ENCODE data around the gene TMEM109. TPM values are rescaled to one million over a fixed set of nuclear protein-coding genes. Genes with fewer than 3 reads are reported as not detected.
A peak's percentile ranks its signal among the peaks of the same experiment; 100 is the strongest.

TMEM109 gene
- total RNA-seq, 4 donors from 2014 or later = 107 to 132 (median 120) TPM

DNA sequence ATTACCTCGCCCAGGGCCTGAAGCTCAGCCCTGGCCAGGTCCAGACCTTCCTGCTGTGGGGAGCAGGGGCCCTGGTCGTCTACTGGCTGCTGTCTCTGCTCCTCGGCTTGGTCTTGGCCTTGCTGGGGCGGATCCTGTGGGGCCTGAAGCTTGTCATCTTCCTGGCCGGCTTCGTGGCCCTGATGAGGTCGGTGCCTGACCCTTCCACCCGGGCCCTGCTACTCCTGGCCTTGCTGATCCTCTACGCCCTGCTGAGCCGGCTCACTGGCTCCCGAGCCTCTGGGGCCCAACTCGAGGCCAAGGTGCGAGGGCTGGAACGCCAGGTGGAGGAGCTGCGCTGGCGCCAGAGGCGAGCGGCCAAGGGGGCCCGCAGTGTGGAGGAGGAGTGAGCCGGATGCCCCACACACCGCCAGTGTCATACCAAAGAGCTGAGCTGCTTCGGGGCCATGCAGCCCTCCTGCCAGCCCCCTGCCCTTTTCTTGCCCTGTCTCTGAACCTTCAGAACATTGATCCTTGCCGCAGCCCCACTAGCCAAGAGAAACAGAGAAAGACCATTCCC is 7.9 kb downstream of the TMEM109 start:
- Histone ChIP-seq H3K9me3 (no peaks in the 10 kb centered on the region), H3K4me1 (peaks cover 0 to 64% (median 17%) of the 10 kb centered on the region in 3 donors), H3K36me3 (peaks cover 0 to 40% of the 10 kb centered on the region in 2 donors), H3K4me3 (no peak overlapping the region), H3K27me3 (peaks cover 31% of the 10 kb centered on the region), H3K27ac (no peak overlapping the region)
- ATAC-seq = no peak
- 57% methylated on average over 2 of the region's 23 CpGs; no CpG with 5 or more reads in 1 of the 2 donors for WGBS, 2 donors (ENCODE audit: low coverage in 1 of 2)
- TF ChIP-seq EP300 (IDR thresholded peaks at IDR 0.05) = no peak
- no peak for TF ChIP-seq POLR2AphosphoS5 (IDR thresholded peaks at IDR 0.05)
- TF ChIP-seq, protein P1, sequence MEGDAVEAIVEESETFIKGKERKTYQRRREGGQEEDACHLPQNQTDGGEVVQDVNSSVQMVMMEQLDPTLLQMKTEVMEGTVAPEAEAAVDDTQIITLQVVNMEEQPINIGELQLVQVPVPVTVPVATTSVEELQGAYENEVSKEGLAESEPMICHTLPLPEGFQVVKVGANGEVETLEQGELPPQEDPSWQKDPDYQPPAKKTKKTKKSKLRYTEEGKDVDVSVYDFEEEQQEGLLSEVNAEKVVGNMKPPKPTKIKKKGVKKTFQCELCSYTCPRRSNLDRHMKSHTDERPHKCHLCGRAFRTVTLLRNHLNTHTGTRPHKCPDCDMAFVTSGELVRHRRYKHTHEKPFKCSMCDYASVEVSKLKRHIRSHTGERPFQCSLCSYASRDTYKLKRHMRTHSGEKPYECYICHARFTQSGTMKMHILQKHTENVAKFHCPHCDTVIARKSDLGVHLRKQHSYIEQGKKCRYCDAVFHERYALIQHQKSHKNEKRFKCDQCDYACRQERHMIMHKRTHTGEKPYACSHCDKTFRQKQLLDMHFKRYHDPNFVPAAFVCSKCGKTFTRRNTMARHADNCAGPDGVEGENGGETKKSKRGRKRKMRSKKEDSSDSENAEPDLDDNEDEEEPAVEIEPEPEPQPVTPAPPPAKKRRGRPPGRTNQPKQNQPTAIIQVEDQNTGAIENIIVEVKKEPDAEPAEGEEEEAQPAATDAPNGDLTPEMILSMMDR (IDR thresholded peaks at IDR 0.05) = no peak
- no peak for TF ChIP-seq POLR2A (IDR thresholded peaks at IDR 0.05)

DNA sequence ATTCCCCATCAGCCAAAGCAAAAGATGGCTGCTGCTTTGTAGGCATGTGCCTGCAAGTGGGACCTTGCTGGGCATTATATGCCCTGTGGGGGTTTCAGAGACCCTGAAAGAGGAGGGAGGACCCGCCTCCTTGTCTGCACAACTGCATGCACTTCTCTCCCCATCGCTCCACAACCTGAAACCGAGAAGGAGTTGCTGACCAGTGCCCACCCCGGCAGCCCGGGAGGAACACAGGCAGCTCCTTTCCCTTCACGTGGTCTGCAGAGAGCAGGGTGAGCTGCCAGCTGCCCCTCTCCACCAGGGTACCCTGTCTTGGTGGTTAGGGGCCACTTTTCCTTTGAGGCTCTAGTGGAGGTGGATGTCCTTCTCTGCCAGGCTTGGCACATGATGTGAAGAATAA is 8.9 kb downstream of the TMEM109 start:
- H3K27ac ChIP-seq = no peak overlapping the region
- no peak for ATAC-seq
- no peaks in the 10 kb centered on the region for H3K9me3 ChIP-seq
- TF ChIP-seq POLR2A (IDR thresholded peaks at IDR 0.05) = no peak
- no peak for TF ChIP-seq POLR2AphosphoS5 (IDR thresholded peaks at IDR 0.05)
- TF ChIP-seq, protein P1 (IDR thresholded peaks at IDR 0.05) = no peak
- TF ChIP-seq EP300 (IDR thresholded peaks at IDR 0.05) = no peak
- H3K4me1 ChIP-seq = peaks cover 0 to 54% (median 16%) of the 10 kb centered on the region in 3 donors
- WGBS, 2 donors (ENCODE audit: low coverage in 1 of 2) = 80% methylated on average over 1 of the region's 6 CpGs; no CpG with 5 or more reads in 1 of the 2 donors
- peaks cover 0 to 40% of the 10 kb centered on the region in 2 donors for H3K36me3 ChIP-seq
- no peak overlapping the region for H3K4me3 ChIP-seq
- H3K27me3 ChIP-seq = peaks cover 41% of the 10 kb centered on the region

DNA sequence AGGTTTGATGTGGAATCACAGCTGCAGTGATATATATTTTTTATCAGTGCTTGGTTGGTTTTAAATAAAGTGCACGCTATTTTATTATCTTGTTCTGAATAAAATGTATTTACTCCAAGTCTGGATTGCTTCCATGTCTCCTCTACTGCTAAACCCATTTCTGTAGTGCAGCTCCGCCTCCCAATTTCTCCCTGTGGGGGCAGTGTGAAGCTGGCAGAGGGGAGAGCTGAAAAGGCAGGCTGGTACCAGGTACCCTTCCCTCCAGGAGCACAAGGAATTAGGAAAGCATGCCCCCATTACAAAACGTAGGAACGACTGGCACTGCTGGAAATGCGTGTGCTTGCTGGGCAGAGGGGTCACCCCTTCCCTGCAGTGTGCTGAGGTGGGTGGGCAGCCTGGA is 9.4 kb downstream of the TMEM109 start:
- TF ChIP-seq POLR2A (IDR thresholded peaks at IDR 0.05) = no peak
- H3K27ac ChIP-seq = no peak overlapping the region
- H3K4me3 ChIP-seq = no peak overlapping the region
- WGBS, 2 donors (ENCODE audit: low coverage in 1 of 2) = 40 to 63% methylated on average over 1 of the region's 5 CpGs
- peaks cover 41% of the 10 kb centered on the region for H3K27me3 ChIP-seq
- H3K9me3 ChIP-seq = no peaks in the 10 kb centered on the region
- ATAC-seq = no peak
- peaks cover 0 to 49% (median 16%) of the 10 kb centered on the region in 3 donors for H3K4me1 ChIP-seq
- H3K36me3 ChIP-seq = peaks cover 0 to 40% of the 10 kb centered on the region in 2 donors

DNA sequence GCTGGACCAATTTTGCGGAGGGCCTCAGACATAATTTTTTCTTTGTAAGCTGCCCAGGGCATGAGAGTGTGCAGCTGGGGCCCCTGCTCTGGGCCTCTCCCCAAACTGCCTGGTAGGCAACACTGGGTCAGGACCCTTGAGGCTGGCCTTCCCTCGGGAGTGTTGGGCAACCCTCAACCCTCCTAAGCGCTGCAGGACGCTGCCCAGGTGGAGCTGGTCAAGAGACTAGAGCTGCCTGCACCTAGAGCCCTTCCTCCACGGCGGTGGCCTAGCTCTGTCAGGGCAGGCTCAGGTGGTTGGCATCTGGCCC is 9.8 kb downstream of the TMEM109 start:
- no peak for ATAC-seq
- peak overlapping the region in 1 of 2 donors; percentile 66 for H3K4me3 ChIP-seq

GRCh38 chr11:60924110-60924905 is 10.3 kb downstream of the TMEM109 start, which contains the start of gene TMEM132A:
Gene TMEM132A, plus strand, starts transcription at chr11:60924460. Its CDS starts 174 bp downstream, at chr11:60924634.
- Histone ChIP-seq H3K27me3 (peaks cover 41% of the 10 kb centered on the region), H3K36me3 (peaks cover 0 to 47% of the 10 kb centered on the region in 2 donors), H3K27ac (peak within 1 kb of the TSS in 1 of 4 donors; percentile 62), H3K4me3 (peak within 1 kb of the TSS; percentile 41 to 66), H3K4me1 (peaks cover 0 to 40% (median 16%) of the 10 kb centered on the region in 3 donors), H3K9me3 (no peaks in the 10 kb centered on the region)
- peak; percentile 91 for ATAC-seq
- TF ChIP-seq EP300 (IDR thresholded peaks at IDR 0.05) (no peak), POLR2A (IDR thresholded peaks at IDR 0.05) (no peak)
- 0% methylated on average over 2 of the region's 69 CpGs; no CpG with 5 or more reads in 1 of the 2 donors for WGBS, 2 donors (ENCODE audit: low coverage in 1 of 2)

More for the DNA sequence above, 9.8 kb downstream of the TMEM109 start:
- H3K36me3 ChIP-seq = peaks cover 0 to 44% of the 10 kb centered on the region in 2 donors
- no peak for TF ChIP-seq POLR2A (IDR thresholded peaks at IDR 0.05)
- TF ChIP-seq EP300 (IDR thresholded peaks at IDR 0.05) = no peak
- TF ChIP-seq POLR2AphosphoS5 (IDR thresholded peaks at IDR 0.05) = no peak
- TF ChIP-seq, protein P1 (IDR thresholded peaks at IDR 0.05) = no peak
- whole genome bisulfite sequencing, 2 donors (ENCODE audit: low coverage in 1 of 2) = 10% methylated on average over 2 of the region's 6 CpGs; no CpG with 5 or more reads in 1 of the 2 donors
- peaks cover 0 to 45% (median 16%) of the 10 kb centered on the region in 3 donors for H3K4me1 ChIP-seq
- H3K27ac ChIP-seq = no peak overlapping the region
- no peaks in the 10 kb centered on the region for H3K9me3 ChIP-seq
- H3K27me3 ChIP-seq = peaks cover 41% of the 10 kb centered on the region
